Measurements from ENCODE around the gene GRXCR2.
A peak's percentile ranks its signal among the peaks of the same experiment; 100 is the strongest.
"Not testable (repeated sequence)": the region's sequence is repeated elsewhere in the genome, so short reads cannot be mapped to it uniquely, and the experiment has no call there.

GRXCR2 gene

DNA sequence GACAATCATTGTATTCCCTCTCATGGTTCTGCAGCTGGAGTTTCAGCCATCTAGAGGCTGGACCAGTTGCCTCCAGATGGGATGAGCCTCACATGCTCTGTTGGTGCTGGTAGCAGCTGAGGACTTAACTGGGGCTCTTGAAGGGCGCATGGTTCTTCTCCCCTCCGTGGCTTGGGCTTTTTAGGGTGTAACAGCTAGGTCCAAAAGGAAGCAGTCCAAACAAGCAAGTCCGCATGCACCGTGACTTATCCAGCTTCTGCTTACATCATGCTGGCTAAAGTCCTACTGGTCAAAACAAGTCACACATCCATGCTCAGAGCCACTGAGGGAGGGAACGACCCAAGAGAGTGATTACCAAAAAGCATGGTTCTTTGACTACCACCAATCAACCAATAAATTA, 31.9 kb upstream of the GRXCR2 start:
- no peak for TF ChIP-seq ZFX (IDR thresholded peaks at IDR 0.05)
- no peak for TF ChIP-seq CTCF (conservative IDR thresholded peaks at IDR 0.05)
- H3K27ac ChIP-seq: no peak overlapping the region

- no peak overlapping the region for H3K27ac ChIP-seq
- TF ChIP-seq CTCF (conservative IDR thresholded peaks at IDR 0.05) (no peak), ZFX (IDR thresholded peaks at IDR 0.05) (no peak)
These were observed 31.1 kb upstream of the GRXCR2 start for GRCh38 chr5:145903867-145904266.

DNA sequence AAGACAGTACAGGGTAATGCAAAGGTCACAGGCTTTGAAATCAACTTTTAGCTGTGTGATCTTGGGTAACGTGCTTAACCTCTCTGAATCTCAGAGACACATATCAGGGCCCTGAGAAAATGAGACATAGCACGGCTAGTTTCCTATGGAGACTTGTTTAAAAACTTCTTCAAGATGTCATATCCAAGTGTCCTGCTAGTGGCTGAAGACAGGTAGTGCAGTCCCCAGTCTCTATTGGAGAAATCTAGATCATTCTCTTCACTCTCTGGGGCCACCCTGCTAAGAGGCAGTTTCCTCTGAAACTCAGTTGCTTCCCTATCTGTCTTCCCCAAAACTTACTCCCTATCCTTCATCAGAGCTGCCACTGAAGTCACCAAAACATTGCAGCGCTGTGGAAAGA, 30.3 kb upstream of the GRXCR2 start:
- TF ChIP-seq CTCF (conservative IDR thresholded peaks at IDR 0.05) (peak; percentile 32), ZFX (IDR thresholded peaks at IDR 0.05) (no peak)

DNA sequence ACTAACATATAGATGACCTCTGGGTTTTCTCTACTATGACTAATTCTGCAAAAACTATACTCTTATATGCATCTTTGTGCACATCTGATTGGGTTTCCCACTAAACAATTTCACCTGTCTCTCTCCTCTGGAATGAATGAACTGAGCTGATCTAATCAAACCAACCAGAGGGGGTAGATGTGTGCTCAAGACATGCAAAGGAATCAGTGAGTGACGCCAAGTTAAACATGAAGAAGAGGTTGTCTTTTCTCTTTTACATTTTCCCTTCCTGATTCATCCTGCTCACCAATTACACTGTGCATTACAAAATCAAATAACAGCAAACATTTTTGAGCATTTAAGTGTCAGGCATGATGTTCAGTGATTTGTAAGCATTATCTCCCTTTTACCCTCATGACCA, 29.6 kb upstream of the GRXCR2 start:
- no peak for TF ChIP-seq ZFX (IDR thresholded peaks at IDR 0.05)
- no peak overlapping the region for H3K27ac ChIP-seq

More for the DNA sequence above, 30.3 kb upstream of the GRXCR2 start:
- no peak overlapping the region for H3K27ac ChIP-seq

- H3K27ac ChIP-seq: no peak overlapping the region
- TF ChIP-seq CTCF (conservative IDR thresholded peaks at IDR 0.05) (no peak), ZFX (IDR thresholded peaks at IDR 0.05) (no peak)
These were observed 25.4 kb upstream of the GRXCR2 start for GRCh38 chr5:145898171-145898570.

DNA sequence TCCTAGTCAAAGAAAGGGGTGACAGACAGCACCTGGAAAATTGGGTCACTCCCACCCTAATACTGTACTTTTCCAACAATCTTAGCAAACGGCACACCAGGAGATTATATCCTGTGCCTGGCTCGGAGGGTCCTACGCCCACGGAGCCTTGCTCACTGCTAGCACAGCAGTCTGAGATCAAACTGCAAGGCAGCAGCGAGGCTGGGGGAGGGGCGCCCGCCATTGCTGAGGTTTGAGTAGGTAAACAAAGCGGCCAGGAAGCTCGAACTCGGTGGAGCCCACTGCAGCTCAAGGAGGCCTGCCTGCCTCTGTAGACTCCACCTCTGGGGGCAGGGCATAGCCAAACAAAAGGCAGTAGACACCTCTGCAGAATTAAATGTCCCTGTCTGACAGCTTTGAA, 18.6 kb upstream of the GRXCR2 start:
- H3K27ac ChIP-seq: not testable (repeated sequence)

DNA sequence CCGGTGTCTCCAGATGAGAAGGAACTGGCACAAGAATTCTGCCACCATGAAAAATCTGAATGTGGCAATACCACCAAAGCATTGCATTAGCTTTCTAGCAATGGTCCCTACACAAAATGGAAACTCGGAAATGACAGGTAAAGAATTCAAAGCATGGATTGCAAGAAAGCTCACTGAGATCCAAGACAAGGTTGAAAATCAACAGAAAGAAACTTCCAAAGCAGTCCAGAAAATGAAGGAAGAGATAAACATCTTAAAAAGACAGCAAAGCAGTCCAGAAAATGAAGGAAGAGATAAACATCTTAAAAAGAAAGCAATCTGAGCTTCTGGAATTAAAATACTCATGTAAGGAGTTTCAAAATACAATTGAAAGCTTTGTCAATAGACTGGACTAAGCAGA, 16.8 kb upstream of the GRXCR2 start:
- no peak for TF ChIP-seq CTCF (conservative IDR thresholded peaks at IDR 0.05)
- no peak for TF ChIP-seq ZFX (IDR thresholded peaks at IDR 0.05)
- H3K27ac ChIP-seq: no peak overlapping the region

DNA sequence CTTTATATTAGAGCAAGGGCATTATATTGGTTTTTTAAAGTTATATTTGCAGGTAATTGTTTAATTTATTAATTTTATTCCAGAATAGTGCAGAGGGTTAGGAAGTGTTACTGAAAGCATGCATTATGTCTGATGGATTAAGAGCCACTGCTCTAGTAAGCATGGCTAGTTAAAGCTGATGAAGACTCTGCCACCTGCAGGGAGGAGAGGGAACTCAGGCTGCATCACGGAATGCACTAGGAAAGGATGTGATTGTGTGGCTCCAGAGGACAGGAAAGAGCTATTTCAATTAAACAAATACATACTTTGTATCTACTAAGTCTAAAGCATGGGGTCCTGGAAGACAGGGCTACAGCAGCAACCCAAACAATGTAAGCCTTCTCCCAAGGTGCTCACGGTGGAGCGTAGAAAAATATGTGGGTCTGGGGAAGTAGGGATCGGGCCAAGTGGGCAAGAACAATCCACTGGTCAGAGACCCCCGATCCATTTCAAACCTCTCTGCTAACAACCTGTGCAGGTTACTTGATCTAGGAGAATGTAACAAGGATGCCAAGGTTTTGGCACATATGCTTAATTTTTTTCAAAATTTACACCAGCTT, 15.3 kb upstream of the GRXCR2 start:
- no peak overlapping the region for H3K27ac ChIP-seq
- TF ChIP-seq CTCF (conservative IDR thresholded peaks at IDR 0.05) (peak; percentile 80), ZFX (IDR thresholded peaks at IDR 0.05) (no peak)
